ENCODE measurements around the gene PCNX4.

Gene PCNX4

DNA sequence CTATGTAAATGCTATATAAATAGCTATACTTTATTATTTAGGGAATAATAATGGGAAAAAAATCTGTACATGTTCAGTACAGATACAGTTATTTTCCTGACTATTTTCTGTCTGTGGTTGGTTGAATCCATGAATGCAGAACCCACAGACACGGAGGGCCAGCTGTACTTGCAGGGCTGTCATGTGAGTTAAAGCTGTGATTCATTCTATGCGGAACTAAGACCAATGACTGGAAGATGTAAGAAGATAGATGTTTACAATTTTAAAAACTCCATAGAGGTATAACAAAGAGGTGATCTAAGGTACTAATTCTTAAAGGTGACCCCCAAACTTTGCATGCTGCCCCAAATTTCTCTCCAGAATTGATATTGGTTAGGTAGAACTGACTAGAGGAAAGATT is 14.6 kb downstream of the PCNX4 start:
- H3K27me3 ChIP-seq (ENCODE audit: insufficient read depth, low read depth, severe bottlenecking) = no peaks in the 10 kb centered on the region
- DNase-seq = no peak
- no peak overlapping the region for H3K27ac ChIP-seq
- TF ChIP-seq, protein P1, sequence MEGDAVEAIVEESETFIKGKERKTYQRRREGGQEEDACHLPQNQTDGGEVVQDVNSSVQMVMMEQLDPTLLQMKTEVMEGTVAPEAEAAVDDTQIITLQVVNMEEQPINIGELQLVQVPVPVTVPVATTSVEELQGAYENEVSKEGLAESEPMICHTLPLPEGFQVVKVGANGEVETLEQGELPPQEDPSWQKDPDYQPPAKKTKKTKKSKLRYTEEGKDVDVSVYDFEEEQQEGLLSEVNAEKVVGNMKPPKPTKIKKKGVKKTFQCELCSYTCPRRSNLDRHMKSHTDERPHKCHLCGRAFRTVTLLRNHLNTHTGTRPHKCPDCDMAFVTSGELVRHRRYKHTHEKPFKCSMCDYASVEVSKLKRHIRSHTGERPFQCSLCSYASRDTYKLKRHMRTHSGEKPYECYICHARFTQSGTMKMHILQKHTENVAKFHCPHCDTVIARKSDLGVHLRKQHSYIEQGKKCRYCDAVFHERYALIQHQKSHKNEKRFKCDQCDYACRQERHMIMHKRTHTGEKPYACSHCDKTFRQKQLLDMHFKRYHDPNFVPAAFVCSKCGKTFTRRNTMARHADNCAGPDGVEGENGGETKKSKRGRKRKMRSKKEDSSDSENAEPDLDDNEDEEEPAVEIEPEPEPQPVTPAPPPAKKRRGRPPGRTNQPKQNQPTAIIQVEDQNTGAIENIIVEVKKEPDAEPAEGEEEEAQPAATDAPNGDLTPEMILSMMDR (IDR thresholded peaks at IDR 0.05; ENCODE audit: low read depth, low read length) = no peak
- H3K9me3 ChIP-seq (ENCODE audit: severe bottlenecking) = no peaks in the 10 kb centered on the region
- peaks cover 25% of the 10 kb centered on the region for H3K36me3 ChIP-seq
- H3K4me3 ChIP-seq (ENCODE audit: low read depth, low read length) = no peak overlapping the region

DNA sequence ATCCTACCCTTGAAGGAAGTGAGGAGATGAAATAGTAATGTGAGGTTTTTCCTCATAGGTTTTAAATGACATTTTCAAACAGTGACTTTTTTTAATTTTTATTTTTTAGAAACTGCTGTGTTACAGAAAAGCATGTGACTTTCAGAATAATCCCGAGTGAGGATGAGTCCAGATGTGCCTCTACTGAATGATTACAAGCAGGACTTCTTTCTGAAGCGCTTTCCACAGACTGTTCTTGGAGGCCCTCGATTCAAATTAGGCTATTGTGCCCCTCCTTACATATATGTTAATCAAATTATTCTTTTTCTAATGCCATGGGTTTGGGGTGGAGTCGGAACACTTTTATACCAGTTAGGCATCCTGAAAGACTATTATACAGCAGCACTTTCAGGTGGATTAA is 15.8 kb downstream of the PCNX4 start:
- Histone ChIP-seq H3K27ac (no peak overlapping the region), H3K27me3 (ENCODE audit: insufficient read depth, low read depth, severe bottlenecking) (no peaks in the 10 kb centered on the region), H3K4me3 (ENCODE audit: low read depth, low read length) (no peak overlapping the region), H3K9me3 (ENCODE audit: severe bottlenecking) (no peaks in the 10 kb centered on the region), H3K36me3 (peaks cover 25% of the 10 kb centered on the region)
- TF ChIP-seq, protein P1 (IDR thresholded peaks at IDR 0.05; ENCODE audit: low read depth, low read length) = no peak
- no peak for DNase-seq

DNA sequence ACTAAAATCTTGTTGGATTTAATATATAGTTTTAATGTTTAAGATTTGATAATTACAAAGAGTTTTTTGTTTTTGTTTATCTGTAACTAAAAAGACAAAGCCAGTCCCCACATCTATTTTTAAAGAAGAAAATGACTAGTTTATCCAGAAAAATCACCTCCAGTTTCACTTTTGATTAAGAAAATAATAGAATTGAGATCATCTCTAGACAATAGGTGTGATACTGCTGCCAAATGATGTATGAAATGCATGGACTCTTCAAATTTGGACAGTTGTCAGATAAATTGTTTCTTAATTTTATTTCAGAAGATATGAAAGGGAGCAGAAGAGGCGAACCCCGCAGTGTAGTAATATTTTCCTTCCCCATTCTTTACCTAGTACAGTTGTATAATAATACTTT is 20.0 kb downstream of the PCNX4 start:
- TF ChIP-seq, protein P1 (IDR thresholded peaks at IDR 0.05; ENCODE audit: low read depth, low read length) = no peak
- Histone ChIP-seq H3K4me3 (ENCODE audit: low read depth, low read length) (no peak overlapping the region), H3K36me3 (peaks cover 39% of the 10 kb centered on the region), H3K9me3 (ENCODE audit: severe bottlenecking) (no peaks in the 10 kb centered on the region), H3K27ac (no peak overlapping the region), H3K27me3 (ENCODE audit: insufficient read depth, low read depth, severe bottlenecking) (no peaks in the 10 kb centered on the region)
- no peak for DNase-seq

DNA sequence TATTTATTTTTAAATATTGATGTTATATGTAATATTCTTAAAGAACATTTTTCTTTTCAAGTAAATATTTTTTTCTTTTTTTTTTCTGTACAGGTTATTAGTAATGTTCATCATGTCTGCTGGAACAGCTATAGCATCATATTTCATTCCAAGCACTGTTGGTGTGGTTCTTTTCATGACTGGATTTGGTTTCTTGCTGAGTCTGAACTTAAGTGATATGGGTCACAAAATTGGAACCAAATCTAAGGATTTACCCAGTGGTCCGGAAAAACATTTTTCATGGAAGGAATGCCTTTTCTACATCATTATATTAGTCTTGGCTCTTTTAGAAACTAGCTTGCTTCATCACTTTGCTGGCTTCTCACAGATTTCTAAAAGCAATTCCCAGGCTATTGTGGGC is 23.2 kb downstream of the PCNX4 start:
- DNase-seq = no peak
- Histone ChIP-seq H3K9me3 (ENCODE audit: severe bottlenecking) (no peaks in the 10 kb centered on the region), H3K36me3 (peaks cover 40% of the 10 kb centered on the region), H3K4me3 (ENCODE audit: low read depth, low read length) (no peak overlapping the region), H3K27me3 (ENCODE audit: insufficient read depth, low read depth, severe bottlenecking) (no peaks in the 10 kb centered on the region), H3K27ac (no peak overlapping the region)
- TF ChIP-seq, protein P1 (IDR thresholded peaks at IDR 0.05; ENCODE audit: low read depth, low read length) = no peak

DNA sequence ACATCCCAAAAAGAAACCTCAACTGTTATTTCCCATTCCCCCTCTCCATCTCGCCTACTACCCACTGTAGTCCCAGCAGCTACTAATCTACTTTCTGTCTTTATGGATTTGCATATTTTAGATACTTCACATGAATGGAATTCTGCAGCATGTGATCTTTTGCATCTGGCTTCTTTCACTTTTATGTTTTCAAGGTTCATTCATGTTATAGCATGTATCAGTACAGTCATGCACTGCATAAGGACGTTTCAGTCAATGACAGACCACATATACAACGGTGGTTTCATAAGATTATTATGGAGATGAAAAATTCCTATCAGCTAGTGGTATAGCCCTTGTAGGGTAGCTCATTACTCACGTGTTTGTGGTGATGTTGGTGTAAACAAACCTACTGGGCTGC is 24.5 kb downstream of the PCNX4 start:
- DNase-seq = no peak
- H3K27me3 ChIP-seq (ENCODE audit: insufficient read depth, low read depth, severe bottlenecking) = no peaks in the 10 kb centered on the region
- H3K9me3 ChIP-seq (ENCODE audit: severe bottlenecking) = no peaks in the 10 kb centered on the region
- no peak overlapping the region for H3K27ac ChIP-seq
- TF ChIP-seq, protein P1 (IDR thresholded peaks at IDR 0.05; ENCODE audit: low read depth, low read length) = no peak
- H3K36me3 ChIP-seq = peaks cover 40% of the 10 kb centered on the region
- no peak overlapping the region for H3K4me3 ChIP-seq (ENCODE audit: low read depth, low read length)

DNA sequence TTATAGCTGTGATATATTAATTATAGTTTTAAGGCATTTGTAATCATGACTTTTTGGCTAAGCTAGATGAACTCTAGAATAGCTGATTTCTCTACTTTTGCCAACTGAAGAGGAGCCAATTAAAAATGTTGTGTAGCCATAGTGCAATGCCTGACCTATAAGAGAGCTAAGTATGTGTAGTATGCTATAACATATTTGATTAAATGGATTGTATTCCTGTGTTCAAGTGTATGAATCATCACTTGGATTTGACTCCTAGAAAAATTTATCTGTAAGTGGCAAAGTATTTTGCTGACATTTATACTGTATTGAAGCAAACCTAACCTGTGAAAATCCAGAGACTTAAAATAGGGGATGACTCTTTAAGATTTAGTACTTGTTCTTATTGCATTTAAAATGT is 34.2 kb downstream of the PCNX4 start:
- no peak overlapping the region for H3K27ac ChIP-seq
- H3K27me3 ChIP-seq (ENCODE audit: insufficient read depth, low read depth, severe bottlenecking) = no peaks in the 10 kb centered on the region
- no peak overlapping the region for H3K4me3 ChIP-seq (ENCODE audit: low read depth, low read length)
- peaks cover 2% of the 10 kb centered on the region for H3K9me3 ChIP-seq (ENCODE audit: severe bottlenecking)
- H3K36me3 ChIP-seq = peaks cover 76% of the 10 kb centered on the region
- DNase-seq = no peak
- TF ChIP-seq, protein P1 (IDR thresholded peaks at IDR 0.05; ENCODE audit: low read depth, low read length) = no peak

Measured in WERI-Rb-1 (cell line).